Right lobe of liver (tissue), 4 donors: ENCODE measurements around the gene DSP.

Experiments used
- POLR2A ChIP-seq: fragments of 450-650 bp; IDR thresholded peaks from one replicate; pipeline ENCODE4 v1.6.1; 2017; ENCODE audit warnings: antibody characterized with exemption, mild to moderate bottlenecking
- TF ChIP-seq, protein P1 (sequence below), 4 donors: fragments of 200-600 bp in 3 of 4; fragments of 450-650 bp in 1 of 4; IDR thresholded peaks; one replicate each; pipeline versions ENCODE4 v1.5.1 to v1.8.0; 2016 to 2022; ENCODE audit warnings: antibody characterized with exemption in 4 of 4, mild to moderate bottlenecking in 2 of 4
- donor health status: DM: no; HTN: no; CAD: no.
- donor health status: DM: no; HTN: no; CAD: no.
- donor health status: DM: no; HTN: yes; CAD: no.

DNA sequence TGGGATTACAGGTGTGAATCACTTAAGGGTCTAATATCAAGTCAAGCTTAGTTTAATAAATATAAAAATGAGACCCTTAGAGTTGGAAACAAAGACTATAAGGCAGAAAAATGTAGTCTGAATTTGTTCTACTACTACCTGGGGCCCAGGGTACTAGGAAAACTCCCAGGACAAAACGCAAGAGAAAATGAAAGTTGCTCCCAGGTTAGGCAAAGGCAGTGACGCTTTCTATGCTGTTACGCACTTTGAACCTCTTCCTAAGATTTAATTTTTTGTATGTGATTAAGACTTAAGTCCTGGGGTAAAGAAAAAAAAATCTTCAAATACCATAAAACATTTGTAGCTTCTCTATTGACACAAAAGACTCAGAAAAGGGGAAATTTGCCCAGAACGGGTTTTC is 17.3 kb downstream of the DSP start:
- TF ChIP-seq, protein P1, sequence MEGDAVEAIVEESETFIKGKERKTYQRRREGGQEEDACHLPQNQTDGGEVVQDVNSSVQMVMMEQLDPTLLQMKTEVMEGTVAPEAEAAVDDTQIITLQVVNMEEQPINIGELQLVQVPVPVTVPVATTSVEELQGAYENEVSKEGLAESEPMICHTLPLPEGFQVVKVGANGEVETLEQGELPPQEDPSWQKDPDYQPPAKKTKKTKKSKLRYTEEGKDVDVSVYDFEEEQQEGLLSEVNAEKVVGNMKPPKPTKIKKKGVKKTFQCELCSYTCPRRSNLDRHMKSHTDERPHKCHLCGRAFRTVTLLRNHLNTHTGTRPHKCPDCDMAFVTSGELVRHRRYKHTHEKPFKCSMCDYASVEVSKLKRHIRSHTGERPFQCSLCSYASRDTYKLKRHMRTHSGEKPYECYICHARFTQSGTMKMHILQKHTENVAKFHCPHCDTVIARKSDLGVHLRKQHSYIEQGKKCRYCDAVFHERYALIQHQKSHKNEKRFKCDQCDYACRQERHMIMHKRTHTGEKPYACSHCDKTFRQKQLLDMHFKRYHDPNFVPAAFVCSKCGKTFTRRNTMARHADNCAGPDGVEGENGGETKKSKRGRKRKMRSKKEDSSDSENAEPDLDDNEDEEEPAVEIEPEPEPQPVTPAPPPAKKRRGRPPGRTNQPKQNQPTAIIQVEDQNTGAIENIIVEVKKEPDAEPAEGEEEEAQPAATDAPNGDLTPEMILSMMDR (IDR thresholded peaks at IDR 0.05): no peak
- TF ChIP-seq POLR2A: no peak
